Body of pancreas (tissue), 4 donors: ENCODE data around the gene DSCAM. TPM values are rescaled to one million over a fixed set of nuclear protein-coding genes. Genes with fewer than 3 reads are reported as not detected.
"Not testable (repeated sequence)": the region's sequence is repeated elsewhere in the genome, so short reads cannot be mapped to it uniquely, and the experiment has no call there.

ENCODE experiments used
- ATAC-seq: fragments of 150-250 bp; one replicate; pipeline ENCODE4 v1.9.1; 2016
- DNase-seq, 4 donors: peaks; one replicate each; pipeline ENCODE4 v3.0.0-alpha.2; 2019
- H3K27ac ChIP-seq, 4 donors: fragments of 200-600 bp; sonication (generic); 1 replicate in 3 of 4; 2 replicates in 1 of 4; pipeline versions ENCODE4 v1.5.1 to v1.6.1; 2016 to 2019; ENCODE audit warnings: mild to moderate bottlenecking in 1 of 4, mixed read lengths in 1 of 4, moderate library complexity in 1 of 4
- H3K27me3 ChIP-seq, 2 donors: fragments of 200-600 bp; sonication (generic); one replicate each; pipeline ENCODE4 v1.6.0; 2016; ENCODE audit warnings: mild to moderate bottlenecking in 1 of 2
- H3K36me3 ChIP-seq, 2 donors: fragments of 200-600 bp; sonication (generic); replicated peaks in 1 of 2; 2 replicates each; pipeline ENCODE4 v1.5.1; 2016; ENCODE audit warnings: low read depth in 2 of 2; ENCODE audit not compliant: insufficient read depth in 1 of 2
- H3K4me1 ChIP-seq: fragments of 200-600 bp; sonication (generic); one replicate; pipeline ENCODE4 v1.6.0; 2016
- H3K4me3 ChIP-seq, 2 donors: fragments of 200-600 bp; sonication (generic); 1 replicate in 1 of 2; 2 replicates in 1 of 2; pipeline ENCODE4 v1.5.1; 2016 to 2019
- H3K9me3 ChIP-seq, 3 donors: fragments of 200-600 bp; sonication (generic); 1 replicate in 2 of 3; 2 replicates in 1 of 3; pipeline ENCODE4 v1.5.1; 2016
- CTCF ChIP-seq, 7 experiments: fragments of 450-650 bp in 4 of 7; fragments of 200-600 bp in 3 of 7; sonication (generic) in 3 of 7; IDR thresholded peaks; one replicate each; pipeline ENCODE4 v1.5.1; 2016 to 2019; ENCODE audit warnings: antibody characterized with exemption in 7 of 7
- POLR2A ChIP-seq, 3 donors: fragments of 450-650 bp; IDR thresholded peaks; one replicate each; pipeline ENCODE4 v1.6.1; 2016; ENCODE audit warnings: antibody characterized with exemption in 3 of 3, mild to moderate bottlenecking in 2 of 3
- WGBS, 2 donors: methylation state at CpG; one replicate each; pipeline ENCODE4 v1.1.5; 2017; 5-methylcytosine and 5-hydroxymethylcytosine counted together
- intact Hi-C: fragments of 100-400 bp; cut with DNase I; formaldehyde crosslinking; loops from one replicate; pipeline ENCODE4 v1.15.1; 2023
- total RNA-seq, 2 donors: library from RNA; depleted of rRNA; stranded (reverse); fragments of >200 nt; gene quantifications; one replicate each; pipeline ENCODE4 v1.1.0, GENCODE V29; 2016

Gene DSCAM, protein sequence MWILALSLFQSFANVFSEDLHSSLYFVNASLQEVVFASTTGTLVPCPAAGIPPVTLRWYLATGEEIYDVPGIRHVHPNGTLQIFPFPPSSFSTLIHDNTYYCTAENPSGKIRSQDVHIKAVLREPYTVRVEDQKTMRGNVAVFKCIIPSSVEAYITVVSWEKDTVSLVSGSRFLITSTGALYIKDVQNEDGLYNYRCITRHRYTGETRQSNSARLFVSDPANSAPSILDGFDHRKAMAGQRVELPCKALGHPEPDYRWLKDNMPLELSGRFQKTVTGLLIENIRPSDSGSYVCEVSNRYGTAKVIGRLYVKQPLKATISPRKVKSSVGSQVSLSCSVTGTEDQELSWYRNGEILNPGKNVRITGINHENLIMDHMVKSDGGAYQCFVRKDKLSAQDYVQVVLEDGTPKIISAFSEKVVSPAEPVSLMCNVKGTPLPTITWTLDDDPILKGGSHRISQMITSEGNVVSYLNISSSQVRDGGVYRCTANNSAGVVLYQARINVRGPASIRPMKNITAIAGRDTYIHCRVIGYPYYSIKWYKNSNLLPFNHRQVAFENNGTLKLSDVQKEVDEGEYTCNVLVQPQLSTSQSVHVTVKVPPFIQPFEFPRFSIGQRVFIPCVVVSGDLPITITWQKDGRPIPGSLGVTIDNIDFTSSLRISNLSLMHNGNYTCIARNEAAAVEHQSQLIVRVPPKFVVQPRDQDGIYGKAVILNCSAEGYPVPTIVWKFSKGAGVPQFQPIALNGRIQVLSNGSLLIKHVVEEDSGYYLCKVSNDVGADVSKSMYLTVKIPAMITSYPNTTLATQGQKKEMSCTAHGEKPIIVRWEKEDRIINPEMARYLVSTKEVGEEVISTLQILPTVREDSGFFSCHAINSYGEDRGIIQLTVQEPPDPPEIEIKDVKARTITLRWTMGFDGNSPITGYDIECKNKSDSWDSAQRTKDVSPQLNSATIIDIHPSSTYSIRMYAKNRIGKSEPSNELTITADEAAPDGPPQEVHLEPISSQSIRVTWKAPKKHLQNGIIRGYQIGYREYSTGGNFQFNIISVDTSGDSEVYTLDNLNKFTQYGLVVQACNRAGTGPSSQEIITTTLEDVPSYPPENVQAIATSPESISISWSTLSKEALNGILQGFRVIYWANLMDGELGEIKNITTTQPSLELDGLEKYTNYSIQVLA (N-terminal part only)
- under 1 TPM in 1 of 2 donors, not detected in 1; 0.26 TPM for total RNA-seq

DNA sequence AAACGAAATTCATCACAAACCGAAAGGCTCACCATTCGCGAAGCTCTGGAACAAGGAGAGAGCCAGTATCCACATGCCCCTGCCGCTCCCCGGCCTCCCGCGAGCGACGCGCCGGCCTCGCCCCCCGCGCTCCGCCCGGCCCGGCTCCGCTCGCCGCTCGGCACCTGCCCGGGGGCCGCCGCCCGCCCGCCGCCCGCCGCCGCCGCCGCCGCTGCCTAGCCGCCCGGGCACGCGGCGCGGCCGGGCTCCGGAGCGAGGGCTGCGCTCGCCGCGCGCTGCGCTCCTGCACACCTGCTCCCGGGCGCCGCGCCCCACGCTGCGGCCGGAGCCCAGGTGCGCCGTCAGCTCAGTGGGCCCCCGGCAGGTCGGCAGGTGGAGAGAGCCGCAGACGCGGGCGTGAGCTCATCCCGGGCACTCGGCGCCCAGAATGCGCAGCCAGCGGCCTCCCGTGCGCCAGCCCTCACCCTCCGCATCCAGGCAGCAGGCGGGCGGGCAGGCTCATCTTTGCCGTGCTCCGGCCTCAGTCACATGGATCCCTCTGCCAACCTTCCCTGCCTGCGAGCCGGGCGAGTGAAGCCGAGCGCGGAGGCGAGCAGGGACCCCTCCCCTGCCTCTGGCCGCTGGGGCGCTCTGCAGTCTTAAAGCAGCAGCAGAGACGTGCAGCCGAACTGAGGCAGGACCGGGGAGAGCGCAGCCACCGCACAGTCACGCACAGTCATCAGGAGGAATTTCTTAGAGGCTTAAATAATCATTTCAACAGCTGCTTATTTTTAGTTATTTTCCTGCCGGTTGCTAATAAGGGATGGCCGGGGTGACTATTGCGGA, at the start of gene DSCAM:
Gene DSCAM (minus strand): TSS at position 572 of the 825 bp plus-strand sequence. CDS start 497 bp downstream, at position 75.
- ATAC-seq, result no peak
- intact Hi-C loops, result no loop called here
- Histone ChIP-seq H3K4me1 (peaks cover 8% of the 10 kb centered on the region), H3K4me3 (no peak within 1 kb of the TSS), H3K27ac (no peak within 1 kb of the TSS), H3K27me3 (peaks cover 0 to 9% of the 10 kb centered on the region in 2 donors), H3K9me3 (no peaks in the 10 kb centered on the region), H3K36me3 (no peaks in the 10 kb centered on the region)
- DNase-seq, result peak in 1 of 4 donors; percentile 12
- 2 to 12% methylated on average over 14 to 82 of the region's 94 CpGs for WGBS, 2 donors
- TF ChIP-seq POLR2A (IDR thresholded peaks at IDR 0.05) (peak in 1 of 3 donors; percentile 11), CTCF (IDR thresholded peaks at IDR 0.05) (no peak)

DNA sequence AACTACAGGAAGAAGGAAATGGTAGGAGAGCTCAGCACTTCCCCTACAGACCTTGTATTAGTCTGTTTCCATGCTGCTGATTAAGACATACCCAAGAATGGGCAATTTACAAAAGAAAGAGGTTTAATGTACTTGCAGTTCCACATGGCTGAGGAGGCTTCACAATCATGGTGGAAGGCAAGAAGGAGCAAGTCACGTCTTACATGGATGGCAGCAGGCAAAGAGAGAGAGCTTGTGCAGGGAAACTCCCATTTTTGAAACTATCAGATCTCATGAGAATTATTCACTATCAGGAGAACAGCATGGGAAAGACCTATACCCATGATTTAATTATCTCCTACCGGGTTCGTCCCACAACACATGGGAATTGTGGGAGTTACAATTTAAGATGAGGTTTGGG, 48.7 kb upstream of the DSCAM start:
- H3K27ac ChIP-seq, DNase-seq, ATAC-seq, H3K27me3 ChIP-seq, H3K36me3 ChIP-seq, H3K4me3 ChIP-seq, H3K4me1 ChIP-seq, intact Hi-C loops: not testable (repeated sequence)
- H3K9me3 ChIP-seq, result peaks cover 0 to 12% (median 0%) of the 10 kb centered on the region in 3 donors
- WGBS, 2 donors, result 74 to 76% methylated on average over 3 of the region's 3 CpGs

DNA sequence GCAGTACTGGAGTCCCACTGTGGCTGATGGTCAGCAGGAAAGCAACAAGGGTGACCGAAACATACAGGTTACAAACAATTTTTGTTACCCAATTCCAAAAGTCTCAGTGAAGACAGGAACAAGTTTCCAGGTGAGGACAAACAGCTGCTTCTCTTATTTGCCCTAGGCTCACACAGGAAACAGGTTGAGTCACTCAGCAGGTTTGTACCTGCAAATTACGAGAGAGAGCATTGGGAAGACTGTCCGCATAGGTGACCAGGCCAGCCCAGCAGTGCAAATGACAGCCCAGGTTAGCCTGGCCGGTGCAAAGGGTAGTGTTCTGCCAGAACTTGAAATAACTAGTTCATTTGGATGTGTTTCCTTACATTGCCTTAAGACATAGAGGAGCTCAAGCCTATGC, 40.0 kb upstream of the DSCAM start:
- 50 to 83% methylated on average over 3 to 4 of the region's 4 CpGs for WGBS, 2 donors
- ATAC-seq (no peak), DNase-seq (no peak)
- TF ChIP-seq POLR2A (IDR thresholded peaks at IDR 0.05) (no peak), CTCF (IDR thresholded peaks at IDR 0.05) (no peak)
- H3K9me3 ChIP-seq, result no peaks in the 10 kb centered on the region
- H3K4me1 ChIP-seq, result no peaks in the 10 kb centered on the region
- H3K27ac ChIP-seq, result no peak overlapping the region
- no peaks in the 10 kb centered on the region for H3K36me3 ChIP-seq
- H3K4me3 ChIP-seq, result no peak overlapping the region
- no peaks in the 10 kb centered on the region for H3K27me3 ChIP-seq
- intact Hi-C loops, result no loop called here

DNA sequence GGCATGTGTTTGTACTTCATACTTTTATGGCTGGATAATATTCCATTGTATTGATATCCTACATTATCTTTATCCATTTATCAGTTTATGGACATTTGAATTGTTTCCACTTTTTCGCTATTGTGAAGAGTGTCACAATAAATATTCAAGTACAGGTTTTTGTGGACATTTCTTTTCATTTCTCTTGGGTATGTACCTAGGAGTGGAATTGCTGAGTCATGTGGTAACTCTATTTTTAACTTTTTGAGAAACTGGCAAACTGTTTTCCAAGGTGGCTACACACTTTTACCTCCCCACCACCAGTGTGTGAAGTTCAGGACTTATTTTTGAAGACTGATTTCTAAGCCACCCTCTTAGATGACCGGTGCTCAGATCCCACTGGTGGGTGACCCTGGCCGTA, 39.0 kb upstream of the DSCAM start:
- no peaks in the 10 kb centered on the region for H3K27me3 ChIP-seq
- H3K36me3 ChIP-seq, result no peaks in the 10 kb centered on the region
- no peaks in the 10 kb centered on the region for H3K4me1 ChIP-seq
- TF ChIP-seq CTCF (IDR thresholded peaks at IDR 0.05) (no peak), POLR2A (IDR thresholded peaks at IDR 0.05) (no peak)
- no peaks in the 10 kb centered on the region for H3K9me3 ChIP-seq
- intact Hi-C loops, result no loop called here
- 65 to 80% methylated on average over 3 of the region's 3 CpGs for WGBS, 2 donors
- H3K4me3 ChIP-seq, result no peak overlapping the region
- no peak overlapping the region for H3K27ac ChIP-seq
- DNase-seq, result no peak
- no peak for ATAC-seq
